GM23338 (cell line): ENCODE data around the gene WWC1.

Source experiments
- CREB1 ChIP-seq: fragments of 250-450 bp; sonication (Bioruptor Pico); IDR thresholded peaks from 2 replicates; pipeline ENCODE4 v1.5.0; 2020; ENCODE audit warnings: low read depth, mild to moderate bottlenecking, moderate library complexity
- POLR2AphosphoS5 ChIP-seq: IDR thresholded peaks from 2 replicates; pipeline ENCODE4 v1.6.1; 2016; ENCODE audit warnings: antibody characterized with exemption, low read depth
- TF ChIP-seq, protein P1 (sequence below), 2 experiments: fragments of 200-600 bp in 1 of 2; sonication (generic) in 1 of 2; conservative IDR thresholded peaks; 2 replicates each; pipeline versions ENCODE4 v1.5.1 to v1.6.1; 2016 to 2017; ENCODE audit warnings: antibody characterized with exemption in 2 of 2, low read depth in 2 of 2, mild to moderate bottlenecking in 2 of 2, moderate library complexity in 1 of 2
- TF ChIP-seq, protein P2 (sequence below): IDR thresholded peaks from one replicate; pipeline ENCODE4 v1.6.1; 2018; ENCODE audit warnings: antibody characterized with exemption; ENCODE audit not compliant: unreplicated experiment

DNA sequence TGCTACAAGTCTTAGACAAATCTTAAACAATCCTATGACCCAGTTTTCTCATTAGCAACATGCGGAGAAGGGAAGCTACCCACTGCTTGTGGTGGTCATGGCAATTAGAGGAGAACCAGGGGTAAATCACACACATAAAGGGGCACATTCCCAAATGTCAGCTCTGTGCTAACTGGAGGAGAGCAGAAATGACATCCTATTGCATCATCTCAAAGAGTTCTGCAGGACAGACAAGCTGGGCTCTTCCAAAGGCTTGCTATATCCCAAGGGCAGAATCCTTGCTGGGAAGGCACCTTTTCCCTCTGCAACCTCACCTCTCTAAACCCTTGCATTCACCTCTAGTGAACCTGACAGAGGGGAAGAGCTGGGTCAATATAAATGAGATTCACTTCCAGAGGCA lies 17.0 kb upstream of the WWC1 start:
- TF ChIP-seq, protein P1, sequence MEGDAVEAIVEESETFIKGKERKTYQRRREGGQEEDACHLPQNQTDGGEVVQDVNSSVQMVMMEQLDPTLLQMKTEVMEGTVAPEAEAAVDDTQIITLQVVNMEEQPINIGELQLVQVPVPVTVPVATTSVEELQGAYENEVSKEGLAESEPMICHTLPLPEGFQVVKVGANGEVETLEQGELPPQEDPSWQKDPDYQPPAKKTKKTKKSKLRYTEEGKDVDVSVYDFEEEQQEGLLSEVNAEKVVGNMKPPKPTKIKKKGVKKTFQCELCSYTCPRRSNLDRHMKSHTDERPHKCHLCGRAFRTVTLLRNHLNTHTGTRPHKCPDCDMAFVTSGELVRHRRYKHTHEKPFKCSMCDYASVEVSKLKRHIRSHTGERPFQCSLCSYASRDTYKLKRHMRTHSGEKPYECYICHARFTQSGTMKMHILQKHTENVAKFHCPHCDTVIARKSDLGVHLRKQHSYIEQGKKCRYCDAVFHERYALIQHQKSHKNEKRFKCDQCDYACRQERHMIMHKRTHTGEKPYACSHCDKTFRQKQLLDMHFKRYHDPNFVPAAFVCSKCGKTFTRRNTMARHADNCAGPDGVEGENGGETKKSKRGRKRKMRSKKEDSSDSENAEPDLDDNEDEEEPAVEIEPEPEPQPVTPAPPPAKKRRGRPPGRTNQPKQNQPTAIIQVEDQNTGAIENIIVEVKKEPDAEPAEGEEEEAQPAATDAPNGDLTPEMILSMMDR (conservative IDR thresholded peaks at IDR 0.05; ENCODE audit: low read depth in 2 of 2), result no peak
- TF ChIP-seq, protein P2, sequence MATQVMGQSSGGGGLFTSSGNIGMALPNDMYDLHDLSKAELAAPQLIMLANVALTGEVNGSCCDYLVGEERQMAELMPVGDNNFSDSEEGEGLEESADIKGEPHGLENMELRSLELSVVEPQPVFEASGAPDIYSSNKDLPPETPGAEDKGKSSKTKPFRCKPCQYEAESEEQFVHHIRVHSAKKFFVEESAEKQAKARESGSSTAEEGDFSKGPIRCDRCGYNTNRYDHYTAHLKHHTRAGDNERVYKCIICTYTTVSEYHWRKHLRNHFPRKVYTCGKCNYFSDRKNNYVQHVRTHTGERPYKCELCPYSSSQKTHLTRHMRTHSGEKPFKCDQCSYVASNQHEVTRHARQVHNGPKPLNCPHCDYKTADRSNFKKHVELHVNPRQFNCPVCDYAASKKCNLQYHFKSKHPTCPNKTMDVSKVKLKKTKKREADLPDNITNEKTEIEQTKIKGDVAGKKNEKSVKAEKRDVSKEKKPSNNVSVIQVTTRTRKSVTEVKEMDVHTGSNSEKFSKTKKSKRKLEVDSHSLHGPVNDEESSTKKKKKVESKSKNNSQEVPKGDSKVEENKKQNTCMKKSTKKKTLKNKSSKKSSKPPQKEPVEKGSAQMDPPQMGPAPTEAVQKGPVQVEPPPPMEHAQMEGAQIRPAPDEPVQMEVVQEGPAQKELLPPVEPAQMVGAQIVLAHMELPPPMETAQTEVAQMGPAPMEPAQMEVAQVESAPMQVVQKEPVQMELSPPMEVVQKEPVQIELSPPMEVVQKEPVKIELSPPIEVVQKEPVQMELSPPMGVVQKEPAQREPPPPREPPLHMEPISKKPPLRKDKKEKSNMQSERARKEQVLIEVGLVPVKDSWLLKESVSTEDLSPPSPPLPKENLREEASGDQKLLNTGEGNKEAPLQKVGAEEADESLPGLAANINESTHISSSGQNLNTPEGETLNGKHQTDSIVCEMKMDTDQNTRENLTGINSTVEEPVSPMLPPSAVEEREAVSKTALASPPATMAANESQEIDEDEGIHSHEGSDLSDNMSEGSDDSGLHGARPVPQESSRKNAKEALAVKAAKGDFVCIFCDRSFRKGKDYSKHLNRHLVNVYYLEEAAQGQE, result no peak
- TF ChIP-seq CREB1 (no peak), POLR2AphosphoS5 (no peak)
